HEK293 (cell line): ENCODE results near the gene EPN2.
A peak's percentile ranks its signal among the peaks of the same experiment; 100 is the strongest.

ENCODE experiments used
- EGR2 ChIP-seq: fragments of 450-650 bp; formaldehyde crosslinking; IDR thresholded peaks from 2 replicates; pipeline ENCODE4 v1.5.1; 2016; ENCODE audit warnings: low read depth, missing biosample characterization, missing genetic modification characterization
- FEZF1 ChIP-seq: fragments of 450-650 bp; formaldehyde crosslinking; IDR thresholded peaks from 2 replicates; pipeline ENCODE4 v1.5.1; 2016; ENCODE audit warnings: missing biosample characterization, missing genetic modification characterization
- ZBTB21 ChIP-seq: fragments of 450-650 bp; formaldehyde crosslinking; IDR thresholded peaks from 2 replicates; pipeline ENCODE4 v1.5.1; 2017; ENCODE audit warnings: missing biosample characterization, missing genetic modification characterization
- ZFP3 ChIP-seq: fragments of 450-650 bp; formaldehyde crosslinking; IDR thresholded peaks from 2 replicates; pipeline ENCODE4 v1.5.1; 2016; ENCODE audit warnings: low read depth, missing biosample characterization, missing genetic modification characterization
- ZFP41 ChIP-seq: fragments of 450-650 bp; formaldehyde crosslinking; IDR thresholded peaks from 2 replicates; pipeline ENCODE4 v1.5.1; 2016; ENCODE audit warnings: missing biosample characterization, missing genetic modification characterization, borderline replicate concordance
- ZNF175 ChIP-seq: fragments of 450-650 bp; formaldehyde crosslinking; IDR thresholded peaks from 2 replicates; pipeline ENCODE4 v1.5.1; 2016; ENCODE audit warnings: missing biosample characterization, missing genetic modification characterization
- ZNF24 ChIP-seq: fragments of 450-650 bp; formaldehyde crosslinking; IDR thresholded peaks from 2 replicates; pipeline ENCODE4 v1.5.1; 2016; ENCODE audit warnings: missing biosample characterization, missing genetic modification characterization
- ZNF561 ChIP-seq: fragments of 450-650 bp; IDR thresholded peaks from 2 replicates; pipeline ENCODE4 v1.5.1; 2018; ENCODE audit warnings: missing biosample characterization, missing genetic modification characterization, borderline replicate concordance
- ZNF776 ChIP-seq: fragments of 450-650 bp; formaldehyde crosslinking; IDR thresholded peaks from 2 replicates; pipeline ENCODE4 v1.5.0; 2017; ENCODE audit warnings: missing biosample characterization, missing genetic modification characterization, borderline replicate concordance
- ZNF830 ChIP-seq: fragments of 450-650 bp; IDR thresholded peaks from 2 replicates; pipeline ENCODE4 v1.5.0; 2018; ENCODE audit warnings: missing biosample characterization, missing genetic modification characterization, low read depth, mild to moderate bottlenecking, moderate library complexity
- TF ChIP-seq, protein P1 (sequence below): fragments of 450-650 bp; formaldehyde crosslinking; optimal IDR thresholded peaks from 2 replicates; pipeline ENCODE3; 2016; ENCODE audit warnings: missing biosample characterization, mild to moderate bottlenecking, missing genetic modification characterization
- TF ChIP-seq, protein P2 (sequence below): fragments of 450-650 bp; formaldehyde crosslinking; conservative IDR thresholded peaks from 2 replicates; pipeline ENCODE4 v1.5.1; 2016; ENCODE audit warnings: low read depth, missing biosample characterization, missing genetic modification characterization
- TF ChIP-seq, protein P3 (sequence below): fragments of 450-650 bp; formaldehyde crosslinking; IDR thresholded peaks from 2 replicates; pipeline ENCODE4 v1.5.1; 2016; ENCODE audit warnings: missing biosample characterization, missing genetic modification characterization
- TF ChIP-seq, protein P4 (sequence below): fragments of 450-650 bp; formaldehyde crosslinking; IDR thresholded peaks from 2 replicates; pipeline ENCODE4 v1.5.1; 2016; ENCODE audit warnings: missing biosample characterization, missing genetic modification characterization, borderline replicate concordance
- TF ChIP-seq, protein P5 (sequence below): fragments of 450-650 bp; formaldehyde crosslinking; IDR thresholded peaks from 2 replicates; pipeline ENCODE4 v1.5.1; 2016; ENCODE audit warnings: missing biosample characterization, missing genetic modification characterization
- TF ChIP-seq, protein P6 (sequence below): fragments of 450-650 bp; formaldehyde crosslinking; IDR thresholded peaks from 2 replicates; pipeline ENCODE4 v1.5.1; 2016; ENCODE audit warnings: missing biosample characterization, missing genetic modification characterization
- TF ChIP-seq, protein P7 (sequence below): fragments of 450-650 bp; formaldehyde crosslinking; IDR thresholded peaks from 2 replicates; pipeline ENCODE4 v1.5.1; 2016; ENCODE audit warnings: missing biosample characterization, missing genetic modification characterization

EPN2 gene

DNA sequence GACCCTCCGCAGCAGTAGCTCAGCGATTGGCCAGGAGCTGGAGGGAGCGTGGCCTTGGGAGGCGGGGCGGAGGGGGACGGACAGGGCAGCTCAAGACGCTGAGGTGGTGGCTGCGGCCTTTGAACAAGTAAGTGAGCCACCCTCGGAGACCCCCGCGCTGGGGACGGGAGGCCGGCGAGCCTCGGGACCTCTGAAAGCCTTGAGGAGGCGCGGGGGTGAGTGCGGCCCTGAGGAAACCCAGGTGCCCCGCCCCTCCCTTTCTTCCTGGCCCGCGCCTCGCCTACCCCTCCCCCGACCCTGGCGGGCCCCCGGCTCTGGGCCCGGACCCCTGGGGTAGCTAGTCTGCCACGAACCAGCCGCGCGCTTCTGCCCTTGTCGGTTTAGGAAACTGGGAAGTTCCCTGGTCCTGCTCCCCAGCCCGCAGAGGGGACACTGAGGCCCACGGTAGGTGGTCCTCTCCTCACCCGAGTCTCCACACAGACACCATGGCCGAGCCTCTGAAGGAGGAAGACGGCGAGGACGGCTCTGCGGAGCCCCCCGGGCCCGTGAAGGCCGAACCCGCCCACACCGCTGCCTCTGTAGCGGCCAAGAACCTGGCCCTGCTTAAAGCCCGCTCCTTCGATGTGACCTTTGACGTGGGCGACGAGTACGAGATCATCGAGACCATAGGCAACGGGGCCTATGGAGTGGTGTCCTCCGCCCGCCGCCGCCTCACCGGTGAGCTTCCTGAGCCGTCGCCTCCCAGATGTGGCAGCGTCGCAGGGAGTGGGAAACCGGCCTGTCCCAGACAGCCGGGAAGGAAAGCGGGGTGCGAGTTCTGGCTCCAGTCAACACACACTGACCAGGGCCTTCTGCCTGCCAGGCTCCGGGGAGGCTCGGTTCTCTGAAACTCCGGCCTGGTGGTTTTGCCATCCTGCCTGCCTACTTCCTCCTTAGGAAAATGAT, 141.5 kb downstream of the EPN2 start, which contains the start of gene MAPK7 (continued):
- TF ChIP-seq, protein P1, sequence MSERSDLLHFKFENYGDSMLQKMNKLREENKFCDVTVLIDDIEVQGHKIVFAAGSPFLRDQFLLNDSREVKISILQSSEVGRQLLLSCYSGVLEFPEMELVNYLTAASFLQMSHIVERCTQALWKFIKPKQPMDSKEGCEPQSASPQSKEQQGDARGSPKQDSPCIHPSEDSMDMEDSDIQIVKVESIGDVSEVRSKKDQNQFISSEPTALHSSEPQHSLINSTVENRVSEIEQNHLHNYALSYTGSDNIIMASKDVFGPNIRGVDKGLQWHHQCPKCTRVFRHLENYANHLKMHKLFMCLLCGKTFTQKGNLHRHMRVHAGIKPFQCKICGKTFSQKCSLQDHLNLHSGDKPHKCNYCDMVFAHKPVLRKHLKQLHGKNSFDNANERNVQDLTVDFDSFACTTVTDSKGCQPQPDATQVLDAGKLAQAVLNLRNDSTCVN (tag by site-specific recombination) = peak; percentile 77
- TF ChIP-seq ZNF776 = no peak
- no peak for TF ChIP-seq ZBTB21
- TF ChIP-seq, protein P2, sequence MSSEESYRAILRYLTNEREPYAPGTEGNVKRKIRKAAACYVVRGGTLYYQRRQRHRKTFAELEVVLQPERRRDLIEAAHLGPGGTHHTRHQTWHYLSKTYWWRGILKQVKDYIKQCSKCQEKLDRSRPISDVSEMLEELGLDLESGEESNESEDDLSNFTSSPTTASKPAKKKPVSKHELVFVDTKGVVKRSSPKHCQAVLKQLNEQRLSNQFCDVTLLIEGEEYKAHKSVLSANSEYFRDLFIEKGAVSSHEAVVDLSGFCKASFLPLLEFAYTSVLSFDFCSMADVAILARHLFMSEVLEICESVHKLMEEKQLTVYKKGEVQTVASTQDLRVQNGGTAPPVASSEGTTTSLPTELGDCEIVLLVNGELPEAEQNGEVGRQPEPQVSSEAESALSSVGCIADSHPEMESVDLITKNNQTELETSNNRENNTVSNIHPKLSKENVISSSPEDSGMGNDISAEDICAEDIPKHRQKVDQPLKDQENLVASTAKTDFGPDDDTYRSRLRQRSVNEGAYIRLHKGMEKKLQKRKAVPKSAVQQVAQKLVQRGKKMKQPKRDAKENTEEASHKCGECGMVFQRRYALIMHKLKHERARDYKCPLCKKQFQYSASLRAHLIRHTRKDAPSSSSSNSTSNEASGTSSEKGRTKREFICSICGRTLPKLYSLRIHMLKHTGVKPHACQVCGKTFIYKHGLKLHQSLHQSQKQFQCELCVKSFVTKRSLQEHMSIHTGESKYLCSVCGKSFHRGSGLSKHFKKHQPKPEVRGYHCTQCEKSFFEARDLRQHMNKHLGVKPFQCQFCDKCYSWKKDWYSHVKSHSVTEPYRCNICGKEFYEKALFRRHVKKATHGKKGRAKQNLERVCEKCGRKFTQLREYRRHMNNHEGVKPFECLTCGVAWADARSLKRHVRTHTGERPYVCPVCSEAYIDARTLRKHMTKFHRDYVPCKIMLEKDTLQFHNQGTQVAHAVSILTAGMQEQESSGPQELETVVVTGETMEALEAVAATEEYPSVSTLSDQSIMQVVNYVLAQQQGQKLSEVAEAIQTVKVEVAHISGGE (tag by site-specific recombination) = no peak
- TF ChIP-seq, protein P3, sequence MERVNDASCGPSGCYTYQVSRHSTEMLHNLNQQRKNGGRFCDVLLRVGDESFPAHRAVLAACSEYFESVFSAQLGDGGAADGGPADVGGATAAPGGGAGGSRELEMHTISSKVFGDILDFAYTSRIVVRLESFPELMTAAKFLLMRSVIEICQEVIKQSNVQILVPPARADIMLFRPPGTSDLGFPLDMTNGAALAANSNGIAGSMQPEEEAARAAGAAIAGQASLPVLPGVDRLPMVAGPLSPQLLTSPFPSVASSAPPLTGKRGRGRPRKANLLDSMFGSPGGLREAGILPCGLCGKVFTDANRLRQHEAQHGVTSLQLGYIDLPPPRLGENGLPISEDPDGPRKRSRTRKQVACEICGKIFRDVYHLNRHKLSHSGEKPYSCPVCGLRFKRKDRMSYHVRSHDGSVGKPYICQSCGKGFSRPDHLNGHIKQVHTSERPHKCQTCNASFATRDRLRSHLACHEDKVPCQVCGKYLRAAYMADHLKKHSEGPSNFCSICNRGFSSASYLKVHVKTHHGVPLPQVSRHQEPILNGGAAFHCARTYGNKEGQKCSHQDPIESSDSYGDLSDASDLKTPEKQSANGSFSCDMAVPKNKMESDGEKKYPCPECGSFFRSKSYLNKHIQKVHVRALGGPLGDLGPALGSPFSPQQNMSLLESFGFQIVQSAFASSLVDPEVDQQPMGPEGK (tag by site-specific recombination) = peak; percentile 45; the same call in 1 of the 2 replicates
- TF ChIP-seq ZNF175 = no peak
- peak; percentile 4 for TF ChIP-seq FEZF1 (tag by site-specific recombination)
- TF ChIP-seq, protein P4, sequence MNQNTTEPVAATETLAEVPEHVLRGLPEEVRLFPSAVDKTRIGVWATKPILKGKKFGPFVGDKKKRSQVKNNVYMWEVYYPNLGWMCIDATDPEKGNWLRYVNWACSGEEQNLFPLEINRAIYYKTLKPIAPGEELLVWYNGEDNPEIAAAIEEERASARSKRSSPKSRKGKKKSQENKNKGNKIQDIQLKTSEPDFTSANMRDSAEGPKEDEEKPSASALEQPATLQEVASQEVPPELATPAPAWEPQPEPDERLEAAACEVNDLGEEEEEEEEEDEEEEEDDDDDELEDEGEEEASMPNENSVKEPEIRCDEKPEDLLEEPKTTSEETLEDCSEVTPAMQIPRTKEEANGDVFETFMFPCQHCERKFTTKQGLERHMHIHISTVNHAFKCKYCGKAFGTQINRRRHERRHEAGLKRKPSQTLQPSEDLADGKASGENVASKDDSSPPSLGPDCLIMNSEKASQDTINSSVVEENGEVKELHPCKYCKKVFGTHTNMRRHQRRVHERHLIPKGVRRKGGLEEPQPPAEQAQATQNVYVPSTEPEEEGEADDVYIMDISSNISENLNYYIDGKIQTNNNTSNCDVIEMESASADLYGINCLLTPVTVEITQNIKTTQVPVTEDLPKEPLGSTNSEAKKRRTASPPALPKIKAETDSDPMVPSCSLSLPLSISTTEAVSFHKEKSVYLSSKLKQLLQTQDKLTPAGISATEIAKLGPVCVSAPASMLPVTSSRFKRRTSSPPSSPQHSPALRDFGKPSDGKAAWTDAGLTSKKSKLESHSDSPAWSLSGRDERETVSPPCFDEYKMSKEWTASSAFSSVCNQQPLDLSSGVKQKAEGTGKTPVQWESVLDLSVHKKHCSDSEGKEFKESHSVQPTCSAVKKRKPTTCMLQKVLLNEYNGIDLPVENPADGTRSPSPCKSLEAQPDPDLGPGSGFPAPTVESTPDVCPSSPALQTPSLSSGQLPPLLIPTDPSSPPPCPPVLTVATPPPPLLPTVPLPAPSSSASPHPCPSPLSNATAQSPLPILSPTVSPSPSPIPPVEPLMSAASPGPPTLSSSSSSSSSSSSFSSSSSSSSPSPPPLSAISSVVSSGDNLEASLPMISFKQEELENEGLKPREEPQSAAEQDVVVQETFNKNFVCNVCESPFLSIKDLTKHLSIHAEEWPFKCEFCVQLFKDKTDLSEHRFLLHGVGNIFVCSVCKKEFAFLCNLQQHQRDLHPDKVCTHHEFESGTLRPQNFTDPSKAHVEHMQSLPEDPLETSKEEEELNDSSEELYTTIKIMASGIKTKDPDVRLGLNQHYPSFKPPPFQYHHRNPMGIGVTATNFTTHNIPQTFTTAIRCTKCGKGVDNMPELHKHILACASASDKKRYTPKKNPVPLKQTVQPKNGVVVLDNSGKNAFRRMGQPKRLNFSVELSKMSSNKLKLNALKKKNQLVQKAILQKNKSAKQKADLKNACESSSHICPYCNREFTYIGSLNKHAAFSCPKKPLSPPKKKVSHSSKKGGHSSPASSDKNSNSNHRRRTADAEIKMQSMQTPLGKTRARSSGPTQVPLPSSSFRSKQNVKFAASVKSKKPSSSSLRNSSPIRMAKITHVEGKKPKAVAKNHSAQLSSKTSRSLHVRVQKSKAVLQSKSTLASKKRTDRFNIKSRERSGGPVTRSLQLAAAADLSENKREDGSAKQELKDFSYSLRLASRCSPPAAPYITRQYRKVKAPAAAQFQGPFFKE (tag by site-specific recombination) = no peak; the same call in 1 of the 2 replicates
- TF ChIP-seq ZNF561 (tag by site-specific recombination) = 0 out of 2 replicates have a peak, but pooled peaks have one; percentile 40
- TF ChIP-seq EGR2 = peak; percentile 6; the same call in 1 of the 2 replicates
- TF ChIP-seq ZNF830 (tag by site-specific recombination) = no peak
- no peak for TF ChIP-seq ZFP3
- TF ChIP-seq ZNF24 (tag by site-specific recombination) = 0 out of 2 replicates have a peak, but pooled peaks have one; percentile 29
- TF ChIP-seq, protein P5, sequence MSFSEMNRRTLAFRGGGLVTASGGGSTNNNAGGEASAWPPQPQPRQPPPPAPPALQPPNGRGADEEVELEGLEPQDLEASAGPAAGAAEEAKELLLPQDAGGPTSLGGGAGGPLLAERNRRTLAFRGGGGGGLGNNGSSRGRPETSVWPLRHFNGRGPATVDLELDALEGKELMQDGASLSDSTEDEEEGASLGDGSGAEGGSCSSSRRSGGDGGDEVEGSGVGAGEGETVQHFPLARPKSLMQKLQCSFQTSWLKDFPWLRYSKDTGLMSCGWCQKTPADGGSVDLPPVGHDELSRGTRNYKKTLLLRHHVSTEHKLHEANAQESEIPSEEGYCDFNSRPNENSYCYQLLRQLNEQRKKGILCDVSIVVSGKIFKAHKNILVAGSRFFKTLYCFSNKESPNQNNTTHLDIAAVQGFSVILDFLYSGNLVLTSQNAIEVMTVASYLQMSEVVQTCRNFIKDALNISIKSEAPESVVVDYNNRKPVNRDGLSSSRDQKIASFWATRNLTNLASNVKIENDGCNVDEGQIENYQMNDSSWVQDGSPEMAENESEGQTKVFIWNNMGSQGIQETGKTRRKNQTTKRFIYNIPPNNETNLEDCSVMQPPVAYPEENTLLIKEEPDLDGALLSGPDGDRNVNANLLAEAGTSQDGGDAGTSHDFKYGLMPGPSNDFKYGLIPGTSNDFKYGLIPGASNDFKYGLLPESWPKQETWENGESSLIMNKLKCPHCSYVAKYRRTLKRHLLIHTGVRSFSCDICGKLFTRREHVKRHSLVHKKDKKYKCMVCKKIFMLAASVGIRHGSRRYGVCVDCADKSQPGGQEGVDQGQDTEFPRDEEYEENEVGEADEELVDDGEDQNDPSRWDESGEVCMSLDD (tag by site-specific recombination) = 0 out of 2 replicates have a peak, but pooled peaks have one; percentile 47
- TF ChIP-seq, protein P6, sequence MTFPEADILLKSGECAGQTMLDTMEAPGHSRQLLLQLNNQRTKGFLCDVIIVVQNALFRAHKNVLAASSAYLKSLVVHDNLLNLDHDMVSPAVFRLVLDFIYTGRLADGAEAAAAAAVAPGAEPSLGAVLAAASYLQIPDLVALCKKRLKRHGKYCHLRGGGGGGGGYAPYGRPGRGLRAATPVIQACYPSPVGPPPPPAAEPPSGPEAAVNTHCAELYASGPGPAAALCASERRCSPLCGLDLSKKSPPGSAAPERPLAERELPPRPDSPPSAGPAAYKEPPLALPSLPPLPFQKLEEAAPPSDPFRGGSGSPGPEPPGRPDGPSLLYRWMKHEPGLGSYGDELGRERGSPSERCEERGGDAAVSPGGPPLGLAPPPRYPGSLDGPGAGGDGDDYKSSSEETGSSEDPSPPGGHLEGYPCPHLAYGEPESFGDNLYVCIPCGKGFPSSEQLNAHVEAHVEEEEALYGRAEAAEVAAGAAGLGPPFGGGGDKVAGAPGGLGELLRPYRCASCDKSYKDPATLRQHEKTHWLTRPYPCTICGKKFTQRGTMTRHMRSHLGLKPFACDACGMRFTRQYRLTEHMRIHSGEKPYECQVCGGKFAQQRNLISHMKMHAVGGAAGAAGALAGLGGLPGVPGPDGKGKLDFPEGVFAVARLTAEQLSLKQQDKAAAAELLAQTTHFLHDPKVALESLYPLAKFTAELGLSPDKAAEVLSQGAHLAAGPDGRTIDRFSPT (tag by site-specific recombination) = peak; percentile 6; the same call in 1 of the 2 replicates
- TF ChIP-seq, protein P7, sequence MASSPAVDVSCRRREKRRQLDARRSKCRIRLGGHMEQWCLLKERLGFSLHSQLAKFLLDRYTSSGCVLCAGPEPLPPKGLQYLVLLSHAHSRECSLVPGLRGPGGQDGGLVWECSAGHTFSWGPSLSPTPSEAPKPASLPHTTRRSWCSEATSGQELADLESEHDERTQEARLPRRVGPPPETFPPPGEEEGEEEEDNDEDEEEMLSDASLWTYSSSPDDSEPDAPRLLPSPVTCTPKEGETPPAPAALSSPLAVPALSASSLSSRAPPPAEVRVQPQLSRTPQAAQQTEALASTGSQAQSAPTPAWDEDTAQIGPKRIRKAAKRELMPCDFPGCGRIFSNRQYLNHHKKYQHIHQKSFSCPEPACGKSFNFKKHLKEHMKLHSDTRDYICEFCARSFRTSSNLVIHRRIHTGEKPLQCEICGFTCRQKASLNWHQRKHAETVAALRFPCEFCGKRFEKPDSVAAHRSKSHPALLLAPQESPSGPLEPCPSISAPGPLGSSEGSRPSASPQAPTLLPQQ (tag by site-specific recombination) = peak; percentile 65
- TF ChIP-seq ZFP41 (tag by site-specific recombination) = no peak
